ENCODE measurements around the gene LEFTY2.

The LEFTY2 gene

GRCh38 chr1:225974454-225974853, 33.4 kb upstream of the LEFTY2 start (continued):
- TF ChIP-seq PRDM2 (tag by site-specific recombination; IDR thresholded peaks at IDR 0.05; ENCODE audit: borderline replicate concordance) (no peak), EGR2 (tag by site-specific recombination; IDR thresholded peaks at IDR 0.05; ENCODE audit: low read depth) (peak; percentile 75), ZNF211 (tag by site-specific recombination; IDR thresholded peaks at IDR 0.05; ENCODE audit: low read depth) (no peak), HOXD13 (CRISPR knock-in tag; IDR thresholded peaks at IDR 0.05; ENCODE audit: borderline replicate concordance) (no peak), ZNF529 (tag by site-specific recombination; IDR thresholded peaks at IDR 0.05; ENCODE audit: insufficient replicate concordance) (no peak), ZNF133 (tag by site-specific recombination; IDR thresholded peaks at IDR 0.05) (no peak), ZFHX2 (tag by site-specific recombination; conservative IDR thresholded peaks at IDR 0.05) (peak; percentile 63)

- H3K27ac ChIP-seq (ENCODE audit: extremely low read depth, low read depth, low read length): no peak overlapping the region
- peaks cover 0 to 8% of the 10 kb centered on the region in 2 experiments; a peak in 2 of 3 replicates for H3K36me3 ChIP-seq (ENCODE audit: control insufficient read depth in 2 of 2, insufficient read depth in 1 of 2, low read length in 2 of 2)
- H3K4me3 ChIP-seq (ENCODE audit: low read depth, low read length): no peak overlapping the region
- H3K9me3 ChIP-seq (ENCODE audit: control insufficient read depth, insufficient read depth, low read depth, low read length): no peaks in the 10 kb centered on the region
- CTCF ChIA-PET: interaction anchor here (0.8 to 6.5 kb wide), 10 partner anchors 11 to 505 kb away, joined by 3 to 161 read pairs (median 6); partner anchors contain the start of genes PYCR2 and SRP9
- H3K4me1 ChIP-seq (ENCODE audit: control insufficient read depth, insufficient read depth, low read length): no peaks in the 10 kb centered on the region
- POLR2A ChIA-PET: no interaction called here
- peak; percentile 86 for TF ChIP-seq SCRT1 (tag by site-specific recombination; IDR thresholded peaks at IDR 0.05; ENCODE audit: borderline replicate concordance)
- no peak for TF ChIP-seq TCF7L2 (IDR thresholded peaks at IDR 0.05; ENCODE audit: borderline replicate concordance, low read depth, low read length)
- no peak for TF ChIP-seq ZNF37A (tag by site-specific recombination; IDR thresholded peaks at IDR 0.05)
- TF ChIP-seq ZNF530 (tag by site-specific recombination; IDR thresholded peaks at IDR 0.05; ENCODE audit: low read depth): no peak
- no peak for TF ChIP-seq OSR2 (tag by site-specific recombination; IDR thresholded peaks at IDR 0.05)
- no peak for TF ChIP-seq ZNF302 (tag by site-specific recombination; IDR thresholded peaks at IDR 0.05; ENCODE audit: low read depth)
- TF ChIP-seq ZNF560 (tag by site-specific recombination; IDR thresholded peaks at IDR 0.05; ENCODE audit: borderline replicate concordance): no peak
- TF ChIP-seq ZBTB10 (tag by site-specific recombination; IDR thresholded peaks at IDR 0.05): no peak
- TF ChIP-seq WT1 (tag by site-specific recombination; IDR thresholded peaks at IDR 0.05): peak; percentile 44; the same call in 1 of the 2 replicates
- TF ChIP-seq ZNF48 (tag by site-specific recombination; IDR thresholded peaks at IDR 0.05): no peak
- TF ChIP-seq ZXDB (tag by site-specific recombination; IDR thresholded peaks at IDR 0.05): no peak
- no peak for TF ChIP-seq ZNF677 (tag by site-specific recombination; IDR thresholded peaks at IDR 0.05)
- TF ChIP-seq KLF1 (tag by site-specific recombination; IDR thresholded peaks at IDR 0.05): peak; percentile 70
- peak; percentile 82 for TF ChIP-seq KLF10 (tag by site-specific recombination; IDR thresholded peaks at IDR 0.05)
- TF ChIP-seq KLF17 (tag by site-specific recombination; IDR thresholded peaks at IDR 0.05): 0 out of 2 replicates have a peak, but pooled peaks have one; percentile 38
- no peak for TF ChIP-seq ZBTB26 (tag by site-specific recombination; optimal IDR thresholded peaks at IDR 0.05)
Observed at GRCh38 chr1:225973158-225973557, 32.1 kb upstream of the LEFTY2 start.

Data from HEK293 (cell line).